GM19372 (cell line): Measurements from ENCODE around the gene EML4.
"Not testable (repeated sequence)": the region's sequence is repeated elsewhere in the genome, so short reads cannot be mapped to it uniquely, and the experiment has no call there.

Source experiments
- ATAC-seq: cut with Tn5 transposase; IDR thresholded peaks from one replicate; pipeline ENCODE4 v1.9.1; 2021; ENCODE audit warnings: mild to moderate bottlenecking, low read depth, moderate library complexity; ENCODE audit not compliant: unreplicated experiment

Gene EML4

GRCh38 chr2:42170619-42171395, 1.7 kb downstream of the EML4 start:
- ATAC-seq, result no peak

GRCh38 chr2:42171396-42171980, 2.3 kb downstream of the EML4 start:
- ATAC-seq, result no peak

- no peak for ATAC-seq
Observed at GRCh38 chr2:42172020-42172419, 2.9 kb downstream of the EML4 start.

- ATAC-seq, result no peak
Observed at GRCh38 chr2:42172566-42172965, 3.4 kb downstream of the EML4 start.

- not testable (repeated sequence) for ATAC-seq
Observed at GRCh38 chr2:42173467-42173866, 4.3 kb downstream of the EML4 start.

- ATAC-seq, result no peak
Observed at GRCh38 chr2:42176992-42177738, 8.0 kb downstream of the EML4 start.

GRCh38 chr2:42178335-42178734, 9.2 kb downstream of the EML4 start:
- ATAC-seq, result no peak

- no peak for ATAC-seq
Observed at GRCh38 chr2:42180300-42180699, 11.1 kb downstream of the EML4 start.

GRCh38 chr2:42182654-42183308, 13.6 kb downstream of the EML4 start:
- ATAC-seq, result no peak

- ATAC-seq, result no peak
Observed at GRCh38 chr2:42183775-42184174, 14.6 kb downstream of the EML4 start.

- no peak for ATAC-seq
Observed at GRCh38 chr2:42184346-42184745, 15.2 kb downstream of the EML4 start.

- no peak for ATAC-seq
Observed at GRCh38 chr2:42185220-42185921, 16.2 kb downstream of the EML4 start.

- ATAC-seq, result no peak
Observed at GRCh38 chr2:42186366-42186765, 17.2 kb downstream of the EML4 start.

- ATAC-seq, result no peak
Observed at GRCh38 chr2:42186945-42187632, 17.9 kb downstream of the EML4 start.

- ATAC-seq, result no peak
Observed at GRCh38 chr2:42187886-42188285, 18.7 kb downstream of the EML4 start.

GRCh38 chr2:42189235-42189566, 20.0 kb downstream of the EML4 start:
- ATAC-seq, result no peak

GRCh38 chr2:42190191-42190590, 21.0 kb downstream of the EML4 start:
- no peak for ATAC-seq

- no peak for ATAC-seq
Observed at GRCh38 chr2:42191285-42192009, 22.3 kb downstream of the EML4 start.

GRCh38 chr2:42192010-42192373, 22.8 kb downstream of the EML4 start:
- no peak for ATAC-seq
